PC-3 (cell line): ENCODE data around the gene EOLA1. TPM values are rescaled to one million over a fixed set of nuclear protein-coding genes. Genes with fewer than 3 reads are reported as not detected.
"Not testable (repeated sequence)": the region's sequence is repeated elsewhere in the genome, so short reads cannot be mapped to it uniquely, and the experiment has no call there.

Source experiments
- ATAC-seq: fragments of 200-7000 bp; cut with Tn5 transposase; 2 replicates; pipeline ENCODE4 v1.9.1; 2020; ENCODE audit warnings: mild to moderate bottlenecking, moderate library complexity
- BruUV-seq: library from RNA; stranded (reverse); fragments of 400-500 nt; replicated peaks from 2 replicates; lab custom pipeline; 2021; lab: Mats Ljungman, UMichigan
- CTCF ChIA-PET: fragments of 300-600 bp; sonication (Branson Sonifier 250); formaldehyde crosslinking; loops from one replicate; lab custom pipeline; 2022; ENCODE audit warnings: antibody characterized with exemption; lab: Charles Lee
- POLR2A ChIA-PET: fragments of 300-600 bp; sonication (Branson Sonifier 250); formaldehyde crosslinking; loops from one replicate; lab custom pipeline; 2022; ENCODE audit warnings: antibody characterized with exemption; ENCODE audit not compliant: unreplicated experiment; lab: Charles Lee
- DNase-seq: peaks from one replicate; pipeline ENCODE4 v3.0.0-alpha.2; 2015
- H2AFZ ChIP-seq: fragments of 300-600 bp; sonication (generic); 2 replicates; pipeline ENCODE4 v1.6.0; 2016; ENCODE audit warnings: antibody characterized with exemption, low read length
- H3F3A ChIP-seq: fragments of 300-600 bp; sonication (generic); one replicate; pipeline ENCODE4 v1.6.0; 2017; ENCODE audit warnings: antibody characterized with exemption, low read length, control low read depth, mild to moderate bottlenecking; ENCODE audit not compliant: unreplicated experiment
- H3K27ac ChIP-seq: fragments of 300-600 bp; sonication (generic); 2 replicates; pipeline ENCODE4 v1.5.1; 2016; ENCODE audit warnings: mild to moderate bottlenecking, low read length
- H3K27me3 ChIP-seq: fragments of 300-600 bp; sonication (generic); 2 replicates; pipeline ENCODE4 v1.6.1; 2016; ENCODE audit warnings: low read length, mixed read lengths
- H3K36me3 ChIP-seq: fragments of 300-600 bp; sonication (generic); 2 replicates; pipeline ENCODE4 v1.6.1; 2016; ENCODE audit warnings: low read depth, mixed run types, low read length, mixed read lengths
- H3K4me1 ChIP-seq: fragments of 300-600 bp; sonication (generic); 2 replicates; pipeline ENCODE4 v1.5.1; 2016; ENCODE audit warnings: low read length; ENCODE audit not compliant: insufficient read depth
- H3K4me2 ChIP-seq: fragments of 300-600 bp; sonication (generic); 2 replicates; pipeline ENCODE4 v1.6.0; 2016; ENCODE audit warnings: low read length
- H3K4me3 ChIP-seq: fragments of 300-600 bp; sonication (generic); 2 replicates; pipeline ENCODE4 v1.5.1; 2016; ENCODE audit warnings: mild to moderate bottlenecking, low read length, mixed read lengths
- H3K79me2 ChIP-seq: fragments of 300-600 bp; sonication (generic); 2 replicates; pipeline ENCODE4 v1.6.1; 2017; ENCODE audit warnings: low read length, mixed read lengths
- H3K9ac ChIP-seq: fragments of 300-600 bp; sonication (generic); 2 replicates; pipeline ENCODE4 v1.6.0; 2016; ENCODE audit warnings: mild to moderate bottlenecking, low read length
- H3K9me2 ChIP-seq: fragments of 300-600 bp; sonication (generic); replicated peaks from 2 replicates; pipeline ENCODE4 v1.6.1; 2016; ENCODE audit warnings: mixed run types, low read length, mixed read lengths
- H3K9me3 ChIP-seq: fragments of 300-600 bp; sonication (generic); 2 replicates; pipeline ENCODE4 v1.6.1; 2016; ENCODE audit warnings: low read length, mixed read lengths
- H4K20me1 ChIP-seq: fragments of 300-600 bp; sonication (generic); 2 replicates; pipeline ENCODE4 v1.6.1; 2016; ENCODE audit warnings: low read length, mixed read lengths
- CTCF ChIP-seq: fragments of 300-600 bp; sonication (generic); conservative IDR thresholded peaks from 2 replicates; pipeline ENCODE4 v1.5.1; 2017; ENCODE audit warnings: antibody characterized with exemption, low read depth, mild to moderate bottlenecking, low read length
- EZH2 ChIP-seq: fragments of 300-600 bp; sonication (generic); IDR thresholded peaks from one replicate; pipeline ENCODE4 v1.6.1; 2017; ENCODE audit warnings: antibody characterized with exemption, mild to moderate bottlenecking, low read length; ENCODE audit not compliant: unreplicated experiment
- EZH2phosphoT487 ChIP-seq: fragments of 300-600 bp; sonication (generic); IDR thresholded peaks from 2 replicates; pipeline ENCODE4 v1.6.1; 2018; ENCODE audit warnings: mild to moderate bottlenecking, antibody characterized with exemption, low read length, borderline replicate concordance
- intact Hi-C: fragments of 100-400 bp; cut with micrococcal nuclease; formaldehyde crosslinking; loops from 2 replicates; pipeline ENCODE4 v1.9.0; 2023
- total RNA-seq: library from RNA; depleted of rRNA; stranded (reverse); fragments of >200 nt; gene quantifications from 2 replicates; pipeline ENCODE4 v1.2.3, GENCODE V29; 2014

The EOLA1 gene
- total RNA-seq, 1 experiment from 2014 or later = 21.7 TPM

- Histone ChIP-seq H2AFZ (peak overlapping the region; percentile 88), H3K9me3 (no peaks in the 10 kb centered on the region), H3K27ac (peak overlapping the region; percentile 91), H3K4me1 (peaks cover 8% of the 10 kb centered on the region; the same call in 1 of the 2 replicates), H3K27me3 (no peaks in the 10 kb centered on the region), H3K9me2 (no peaks in the 10 kb centered on the region), H3K4me3 (peak overlapping the region; percentile 90), H4K20me1 (no peaks in the 10 kb centered on the region), H3F3A (no peaks in the 10 kb centered on the region), H3K9ac (peak overlapping the region; percentile 89), H3K79me2 (peaks cover 9% of the 10 kb centered on the region), H3K4me2 (peak overlapping the region; percentile 97), H3K36me3 (no peaks in the 10 kb centered on the region)
- intact Hi-C loops = loop anchor here (2.0 kb wide), 1 partner anchor 45 kb away; no protein-coding TSS in a partner anchor
- DNase-seq (peak; percentile 77), ATAC-seq (peak; percentile 27)
- TF ChIP-seq EZH2phosphoT487 (no peak), EZH2 (no peak), CTCF (no peak)
- POLR2A ChIA-PET = interaction anchor here (2.5 kb wide), 1 partner anchor 399 kb away, joined by 32 read pairs; the partner anchor contains the start of gene EOLA2
- CTCF ChIA-PET = interaction anchor here (0.6 to 1.0 kb wide), 3 partner anchors 12 to 79 kb away, joined by 3 to 4 read pairs (median 3); no protein-coding TSS in a partner anchor
- no TSS peak for BruUV-seq
Measured at GRCh38 chrX:149540131-149540620, 636 bp upstream of the EOLA1 start.

- Histone ChIP-seq H3K4me1 (peaks cover 8% of the 10 kb centered on the region; the same call in 1 of the 2 replicates), H3K4me3 (peak overlapping the region; percentile 90), H2AFZ (peak overlapping the region; percentile 88), H4K20me1 (no peaks in the 10 kb centered on the region), H3K9ac (peak overlapping the region; percentile 89), H3K9me2 (no peaks in the 10 kb centered on the region), H3K9me3 (no peaks in the 10 kb centered on the region), H3K27ac (peak overlapping the region; percentile 91; the same call in 1 of the 2 replicates), H3K36me3 (no peaks in the 10 kb centered on the region), H3F3A (no peaks in the 10 kb centered on the region), H3K4me2 (peak overlapping the region; percentile 97), H3K27me3 (no peaks in the 10 kb centered on the region), H3K79me2 (peaks cover 9% of the 10 kb centered on the region)
- ATAC-seq = no peak
- intact Hi-C loops = loop anchor here (2.0 kb wide), 1 partner anchor 47 kb away; no protein-coding TSS in a partner anchor
- ChIA-PET CTCF (no interaction called here), POLR2A (no interaction called here)
- TF ChIP-seq EZH2 (no peak), EZH2phosphoT487 (no peak), CTCF (no peak)
- no TSS peak for BruUV-seq
- DNase-seq = no peak
Measured at GRCh38 chrX:149541521-149542047, 772 bp downstream of the EOLA1 start.

GRCh38 chrX:149545545-149546543, 5.0 kb downstream of the EOLA1 start:
- H3K4me2 ChIP-seq, H3K79me2 ChIP-seq, intact Hi-C loops, H3K36me3 ChIP-seq, CTCF ChIA-PET, H2AFZ ChIP-seq, H3K4me1 ChIP-seq, H3K9me2 ChIP-seq, H3K9ac ChIP-seq, H3K9me3 ChIP-seq, H3F3A ChIP-seq, H3K27me3 ChIP-seq, H3K27ac ChIP-seq, H4K20me1 ChIP-seq, BruUV-seq, POLR2A ChIA-PET, ATAC-seq, H3K4me3 ChIP-seq: not testable (repeated sequence)
- peak; percentile 21 for DNase-seq

- CTCF ChIA-PET, DNase-seq, H3K9ac ChIP-seq, H2AFZ ChIP-seq, POLR2A ChIA-PET, BruUV-seq, H3K9me2 ChIP-seq, ATAC-seq, H3K4me1 ChIP-seq, H3K4me2 ChIP-seq, H3K9me3 ChIP-seq, H3K79me2 ChIP-seq, H3K27me3 ChIP-seq, H3K27ac ChIP-seq, H3K36me3 ChIP-seq, H4K20me1 ChIP-seq, H3K4me3 ChIP-seq, intact Hi-C loops, H3F3A ChIP-seq: not testable (repeated sequence)
Measured at GRCh38 chrX:149546962-149547361, 6.2 kb downstream of the EOLA1 start.
